SKM-1 treated with dmso at 0.1 percent for 144 hours (cell line): ENCODE results near the gene APBB2.
A peak's percentile ranks its signal among the peaks of the same experiment; 100 is the strongest.
"Not testable (repeated sequence)": the region's sequence is repeated elsewhere in the genome, so short reads cannot be mapped to it uniquely, and the experiment has no call there.

Experiments used
- DNase-seq: peaks from one replicate; lab custom pipeline; 2025; ENCODE audit not compliant: unreplicated experiment; lab: John Stamatoyannopoulos, UW

Gene APBB2

GRCh38 chr4:40952217-40952616 lies 262.1 kb downstream of the APBB2 start:
- no peak for DNase-seq

- no peak for DNase-seq
These were observed 263.3 kb downstream of the APBB2 start for GRCh38 chr4:40951026-40951425.

- DNase-seq: no peak
These were observed 264.8 kb downstream of the APBB2 start for GRCh38 chr4:40949358-40950100.

GRCh38 chr4:40948014-40948413 lies 266.3 kb downstream of the APBB2 start:
- no peak for DNase-seq

DNA sequence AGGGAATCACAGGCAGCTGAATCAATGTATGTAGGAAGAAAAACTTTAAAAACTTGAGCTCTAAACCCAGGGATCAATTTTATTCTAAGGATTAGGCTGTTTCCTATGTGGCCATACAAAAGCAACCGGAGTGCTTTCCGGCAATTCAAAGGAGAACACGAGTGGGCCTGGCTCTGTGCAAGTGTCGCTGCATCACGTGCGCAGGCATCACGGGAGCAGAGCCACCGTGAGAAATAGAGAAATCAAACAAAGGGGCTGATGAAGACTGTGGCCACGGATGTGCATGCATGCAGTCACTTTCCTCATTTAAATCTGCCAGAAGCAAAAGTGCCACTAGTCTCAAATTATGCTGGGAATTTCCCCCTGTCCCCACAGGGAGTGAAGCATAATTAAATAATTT lies 267.7 kb downstream of the APBB2 start:
- no peak for DNase-seq

DNA sequence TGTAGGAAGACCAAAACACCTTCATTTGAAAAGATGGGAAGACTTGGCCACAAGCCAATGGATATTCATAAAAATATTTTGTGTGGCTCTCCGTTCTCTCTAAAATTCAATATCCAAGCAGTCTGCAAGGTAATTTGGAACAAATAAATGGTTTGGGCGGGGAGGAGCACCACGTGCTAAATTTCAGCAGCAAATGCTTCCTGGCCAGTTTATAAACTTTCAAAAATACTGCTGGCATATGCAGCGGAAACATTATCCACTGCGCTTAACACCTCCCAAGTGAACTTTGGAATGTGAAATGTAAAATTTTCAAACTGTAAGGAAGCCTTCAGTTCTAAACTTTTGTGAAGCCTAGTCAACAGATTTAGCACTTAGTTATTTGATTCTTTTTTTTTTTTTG lies 273.6 kb downstream of the APBB2 start:
- DNase-seq: no peak

DNA sequence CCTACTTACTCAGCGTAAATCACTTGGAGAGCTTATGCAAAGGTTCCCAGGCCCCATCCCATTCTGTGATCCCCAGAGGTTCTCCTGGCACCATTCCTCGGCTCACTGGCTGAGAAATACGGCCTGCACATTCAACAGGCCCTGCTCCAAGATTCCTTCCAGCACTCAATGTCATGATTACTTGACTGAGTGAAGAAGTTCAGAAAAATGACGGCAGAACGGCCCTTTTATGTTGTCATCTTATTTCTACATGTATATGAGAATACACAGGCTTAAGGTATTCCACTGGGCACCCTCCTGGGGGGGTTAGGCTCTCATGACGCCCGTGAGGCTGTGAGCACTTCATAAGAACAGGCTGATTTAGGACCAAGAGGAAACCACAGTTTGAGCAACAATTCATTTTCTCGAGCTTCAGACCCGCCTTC lies 274.0 kb downstream of the APBB2 start:
- DNase-seq: no peak

DNA sequence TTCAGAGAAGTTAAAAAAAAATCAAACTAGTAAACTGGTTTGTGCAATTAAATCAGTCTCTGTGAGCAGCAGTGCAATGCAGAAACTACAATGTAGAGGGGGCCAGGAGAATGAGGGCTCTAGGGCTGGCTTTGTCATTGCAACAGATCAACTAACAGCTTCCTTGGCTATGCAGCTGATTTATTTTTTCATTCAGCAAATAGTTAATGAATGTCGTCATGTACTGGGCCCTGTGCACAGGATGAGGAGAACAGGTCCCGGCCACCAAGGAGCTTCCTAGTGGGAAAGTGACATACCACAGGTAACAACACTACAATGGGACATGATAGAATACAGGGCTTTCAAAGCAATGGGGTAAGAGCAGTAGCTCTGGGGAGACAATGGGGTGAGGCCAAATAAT lies 274.5 kb downstream of the APBB2 start:
- no peak for DNase-seq

GRCh38 chr4:40938337-40938736 lies 276.0 kb downstream of the APBB2 start:
- DNase-seq: no peak

DNA sequence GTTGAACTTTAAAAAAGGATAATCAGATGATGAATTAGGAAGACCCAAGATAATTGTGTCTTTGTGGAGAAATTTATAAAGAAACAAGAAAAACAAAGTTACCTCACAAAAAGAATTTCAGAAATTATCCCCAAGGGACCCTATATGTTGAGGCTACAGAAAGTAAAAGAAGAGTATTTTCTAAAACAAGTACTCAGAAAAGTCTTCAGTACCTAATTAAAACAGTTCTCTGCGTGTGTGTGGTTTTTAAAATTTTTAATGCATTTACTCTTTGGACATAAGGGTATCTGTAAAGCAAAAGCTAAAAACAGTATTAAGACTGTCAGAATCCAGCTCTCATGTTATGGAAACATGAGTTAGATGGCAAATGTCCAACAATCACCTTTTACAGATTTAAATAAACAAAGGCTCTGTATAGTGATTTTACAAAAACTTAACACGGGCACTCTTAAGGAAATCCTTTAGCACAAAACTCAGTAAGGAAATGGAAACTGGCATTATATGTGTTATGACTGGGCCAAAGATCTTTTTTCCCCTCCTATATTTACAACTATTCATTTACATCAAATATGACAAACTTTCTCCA lies 277.1 kb downstream of the APBB2 start:
- no peak for DNase-seq

DNA sequence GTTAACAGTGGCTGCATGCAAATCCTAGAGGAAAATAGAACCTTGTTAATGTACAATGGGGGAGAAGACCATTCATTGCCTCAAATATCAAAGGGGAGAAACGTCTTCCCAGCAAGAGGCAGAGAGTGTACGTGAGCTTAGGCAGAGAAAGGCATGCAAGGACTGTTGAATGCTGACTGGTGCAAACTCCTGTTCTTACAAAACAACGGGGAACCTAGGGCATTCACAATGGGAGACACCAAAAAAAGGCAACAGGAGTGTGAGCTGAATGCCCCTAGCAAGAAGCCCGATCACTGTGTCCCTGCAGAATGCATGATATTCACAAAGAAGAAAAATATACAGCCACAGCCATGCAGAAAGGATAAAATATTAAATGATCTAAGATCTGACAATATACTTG lies 279.7 kb downstream of the APBB2 start:
- no peak for DNase-seq

GRCh38 chr4:40933272-40934053 lies 280.9 kb downstream of the APBB2 start:
- DNase-seq: no peak

- no peak for DNase-seq
These were observed 282.5 kb downstream of the APBB2 start for GRCh38 chr4:40931841-40932240.

DNA sequence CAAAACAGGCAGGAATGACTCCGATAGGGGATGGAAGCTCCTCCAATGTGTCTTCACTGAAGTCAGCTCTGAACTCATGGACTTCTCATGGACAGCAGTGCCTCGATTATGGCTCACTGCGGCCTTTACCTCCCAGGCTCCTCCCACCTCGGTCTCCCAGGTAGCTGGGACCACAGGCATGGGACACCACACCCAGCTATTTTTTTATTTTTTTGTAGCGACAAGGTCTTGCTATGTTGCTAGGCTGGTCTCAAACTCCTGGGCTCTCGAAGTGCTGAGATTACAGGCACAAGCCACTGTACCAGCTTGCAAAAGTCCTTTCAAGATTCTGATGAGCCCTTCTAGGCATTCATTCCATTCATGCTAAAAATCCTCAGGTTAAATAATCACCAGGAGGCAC lies 283.1 kb downstream of the APBB2 start:
- DNase-seq: no peak

GRCh38 chr4:40927074-40927473 lies 287.3 kb downstream of the APBB2 start:
- DNase-seq: no peak

DNA sequence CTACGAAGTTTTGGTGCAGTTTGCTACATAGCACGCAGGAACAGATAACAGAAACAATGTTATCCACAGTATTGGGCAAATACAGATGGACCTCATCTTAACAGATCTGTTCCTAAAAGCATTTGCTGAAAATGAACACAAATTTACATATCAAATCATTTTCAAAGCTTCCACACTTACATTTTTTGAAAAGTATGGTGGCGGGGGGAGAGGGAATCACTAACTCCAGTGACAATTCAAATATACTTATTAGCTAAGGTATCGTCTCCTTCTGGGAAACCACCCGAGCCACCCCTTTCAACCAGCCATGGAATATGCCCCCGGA lies 289.6 kb downstream of the APBB2 start:
- DNase-seq: no peak

DNA sequence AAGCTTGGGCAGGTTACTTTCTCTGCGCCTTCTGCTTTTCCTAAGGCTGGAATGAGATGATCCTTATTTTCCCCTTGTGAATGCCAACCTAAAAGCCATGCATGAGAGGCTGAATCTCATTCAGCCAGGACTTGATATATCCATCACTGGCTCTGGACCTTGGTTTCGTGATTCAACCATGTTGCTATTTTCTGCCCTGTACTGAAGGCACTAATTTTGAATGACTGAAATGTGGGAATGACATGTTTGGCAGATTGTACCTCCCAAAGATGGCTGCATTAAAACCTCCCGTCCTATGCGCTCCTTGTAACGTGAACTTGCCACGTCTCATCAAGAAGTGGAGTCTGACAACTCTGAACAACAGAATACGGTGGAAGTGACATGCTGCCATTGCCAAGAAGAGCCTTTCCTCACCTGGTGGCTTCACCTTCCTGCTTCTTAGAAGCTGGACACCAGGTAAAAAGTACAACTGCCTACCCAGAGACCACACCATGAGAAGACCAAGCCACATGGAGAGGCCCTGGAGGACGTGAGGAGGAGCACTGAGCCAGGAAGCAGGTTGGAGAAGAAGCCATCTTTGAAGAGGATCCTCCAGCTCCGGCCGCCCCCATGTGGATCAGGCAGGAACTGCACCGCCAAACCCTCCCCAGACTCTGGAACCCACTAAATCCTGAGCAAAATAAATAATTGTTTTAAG lies 290.1 kb downstream of the APBB2 start:
- DNase-seq: peak; percentile 46

- no peak for DNase-seq
These were observed 290.8 kb downstream of the APBB2 start for GRCh38 chr4:40923316-40924095.

DNA sequence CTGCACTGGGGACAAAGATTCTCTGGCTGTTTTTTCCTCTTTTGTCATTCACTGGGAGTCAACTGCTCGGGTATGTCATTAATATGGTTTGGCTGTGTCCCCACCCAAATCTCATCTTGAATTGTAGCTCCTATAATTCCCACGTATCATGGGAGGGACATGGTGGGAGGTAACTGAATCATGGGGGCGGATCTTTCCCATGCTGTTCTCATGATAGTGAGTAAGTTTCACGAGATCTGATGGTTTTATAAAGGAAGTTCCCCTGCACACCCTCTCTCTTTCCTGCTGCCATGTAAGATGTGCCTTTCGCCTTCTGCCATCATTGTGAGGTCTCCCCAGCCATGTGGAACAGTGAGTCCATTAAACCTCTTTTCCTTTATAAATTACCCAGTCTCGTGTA lies 294.4 kb downstream of the APBB2 start:
- DNase-seq: not testable (repeated sequence)

GRCh38 chr4:40918330-40918729 lies 296.0 kb downstream of the APBB2 start:
- DNase-seq: no peak

- peak; percentile 78 for DNase-seq
These were observed 297.5 kb downstream of the APBB2 start for GRCh38 chr4:40916880-40917279.
